ENCODE measurements around the gene WNT8B.

Gene WNT8B

GRCh38 chr10:100483876-100484666 lies 21.3 kb downstream of the WNT8B start:
- no peak for DNase-seq (ENCODE audit: low read depth)

GRCh38 chr10:100485366-100485765 lies 22.6 kb downstream of the WNT8B start:
- DNase-seq (ENCODE audit: low read depth): no peak

- no peak for DNase-seq (ENCODE audit: low read depth)
Measured at GRCh38 chr10:100485801-100486495, 23.1 kb downstream of the WNT8B start.

GRCh38 chr10:100487529-100487928 lies 24.7 kb downstream of the WNT8B start:
- no peak for DNase-seq (ENCODE audit: low read depth)

- no peak for DNase-seq (ENCODE audit: low read depth)
Measured at GRCh38 chr10:100489396-100489795, 26.6 kb downstream of the WNT8B start.

- no peak for DNase-seq (ENCODE audit: low read depth)
Measured at GRCh38 chr10:100490531-100490930, 27.7 kb downstream of the WNT8B start.

GRCh38 chr10:100496567-100496966 lies 33.8 kb downstream of the WNT8B start:
- no peak for DNase-seq (ENCODE audit: low read depth)

GRCh38 chr10:100498059-100498458 lies 35.2 kb downstream of the WNT8B start:
- no peak for DNase-seq (ENCODE audit: low read depth)

- no peak for DNase-seq (ENCODE audit: low read depth)
Measured at GRCh38 chr10:100501423-100501822, 38.6 kb downstream of the WNT8B start.

GRCh38 chr10:100502926-100503494 lies 40.2 kb downstream of the WNT8B start:
- DNase-seq (ENCODE audit: low read depth): no peak

- DNase-seq (ENCODE audit: low read depth): no peak
Measured at GRCh38 chr10:100504096-100504495, 41.3 kb downstream of the WNT8B start.

GRCh38 chr10:100505164-100505563 lies 42.4 kb downstream of the WNT8B start:
- DNase-seq (ENCODE audit: low read depth): no peak

- no peak for DNase-seq (ENCODE audit: low read depth)
Measured at GRCh38 chr10:100506596-100507356, 44.0 kb downstream of the WNT8B start.

- no peak for DNase-seq (ENCODE audit: low read depth)
Measured at GRCh38 chr10:100507357-100507732, 44.5 kb downstream of the WNT8B start.

GRCh38 chr10:100508266-100508665 lies 45.5 kb downstream of the WNT8B start:
- no peak for DNase-seq (ENCODE audit: low read depth)

GRCh38 chr10:100508691-100509150 lies 45.9 kb downstream of the WNT8B start:
- DNase-seq (ENCODE audit: low read depth): no peak

- no peak for DNase-seq (ENCODE audit: low read depth)
Measured at GRCh38 chr10:100509241-100509840, 46.5 kb downstream of the WNT8B start.

- peak; percentile 59 for DNase-seq (ENCODE audit: low read depth)
Measured at GRCh38 chr10:100510533-100511308, 47.9 kb downstream of the WNT8B start.

- no peak for DNase-seq (ENCODE audit: low read depth)
Measured at GRCh38 chr10:100515612-100516011, 52.8 kb downstream of the WNT8B start.

GRCh38 chr10:100516847-100517246 lies 54.0 kb downstream of the WNT8B start:
- DNase-seq (ENCODE audit: low read depth): no peak

- DNase-seq (ENCODE audit: low read depth): peak; percentile 12
Measured at GRCh38 chr10:100518761-100519241, 56.0 kb downstream of the WNT8B start.
